BE2C (cell line): ENCODE data around the gene NDUFA11.

Experiments used
- DNase-seq: peaks from one replicate; pipeline ENCODE4 v3.0.0-alpha.2; 2020
- H3K27me3 ChIP-seq: fragments of 250-450 bp; sonication (Bioruptor Pico); 2 replicates; pipeline ENCODE4 v1.5.1; 2020; ENCODE audit warnings: mild to moderate bottlenecking
- H3K36me3 ChIP-seq: fragments of 250-450 bp; sonication (Bioruptor Pico); 2 replicates; pipeline ENCODE4 v1.5.1; 2020; ENCODE audit warnings: mild to moderate bottlenecking
- H3K4me1 ChIP-seq: fragments of 250-450 bp; sonication (Bioruptor Pico); 2 replicates; pipeline ENCODE4 v1.5.1; 2020
- H3K4me3 ChIP-seq: 2 replicates; pipeline ENCODE4 v1.5.1; 2011; ENCODE audit warnings: low read depth, low read length
- H3K9me3 ChIP-seq: fragments of 250-450 bp; sonication (Bioruptor Pico); 2 replicates; pipeline ENCODE4 v1.5.1; 2020
- CTCF ChIP-seq: IDR thresholded peaks from 2 replicates; pipeline ENCODE4 v1.5.1; 2012; ENCODE audit warnings: mild to moderate bottlenecking, low read depth, low read length

Gene NDUFA11

DNA sequence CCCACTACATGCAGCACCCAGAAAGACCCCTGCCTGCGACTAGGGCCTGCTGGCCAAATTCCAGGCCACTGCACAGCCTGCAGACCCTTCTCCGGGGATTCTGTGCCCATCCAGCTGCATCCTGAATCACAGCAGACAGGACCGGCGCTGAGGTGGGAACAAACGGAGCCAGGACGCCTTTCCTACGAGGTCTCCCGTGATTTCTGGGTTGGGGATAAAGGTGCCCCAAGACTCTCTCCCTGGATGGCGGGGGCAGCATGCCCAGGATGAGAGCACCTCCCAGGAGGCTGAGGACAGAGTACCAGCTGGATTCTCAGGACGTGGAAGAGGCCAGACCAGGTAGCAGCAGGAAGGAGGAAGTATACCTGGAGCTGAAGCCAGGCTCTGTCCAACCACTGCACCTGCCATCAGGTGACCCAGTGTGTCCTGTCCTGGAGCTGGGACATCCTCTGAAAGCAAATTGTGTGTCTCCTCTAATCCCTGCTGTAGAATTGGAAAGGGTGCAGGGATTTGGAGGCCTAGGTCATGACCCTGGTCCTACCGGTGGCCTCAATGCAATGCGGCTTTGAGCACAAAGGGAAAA is 29.9 kb downstream of the NDUFA11 start:
- no peak for DNase-seq
- Histone ChIP-seq H3K27me3 (no peaks in the 10 kb centered on the region), H3K4me1 (no peaks in the 10 kb centered on the region), H3K36me3 (no peaks in the 10 kb centered on the region), H3K9me3 (no peaks in the 10 kb centered on the region), H3K4me3 (no peak overlapping the region)
- TF ChIP-seq CTCF: no peak

GRCh38 chr19:5870986-5871394 is 32.6 kb downstream of the NDUFA11 start:
- TF ChIP-seq CTCF: no peak
- no peak overlapping the region for H3K4me3 ChIP-seq
- H3K36me3 ChIP-seq: no peaks in the 10 kb centered on the region
- H3K27me3 ChIP-seq: no peaks in the 10 kb centered on the region
- no peak for DNase-seq
- no peaks in the 10 kb centered on the region for H3K4me1 ChIP-seq
- no peaks in the 10 kb centered on the region for H3K9me3 ChIP-seq

GRCh38 chr19:5867201-5868136 is 36.1 kb downstream of the NDUFA11 start:
- Histone ChIP-seq H3K9me3 (no peaks in the 10 kb centered on the region), H3K36me3 (no peaks in the 10 kb centered on the region), H3K4me1 (no peaks in the 10 kb centered on the region), H3K27me3 (no peaks in the 10 kb centered on the region), H3K4me3 (no peak overlapping the region)
- DNase-seq: no peak
- TF ChIP-seq CTCF: no peak

- Histone ChIP-seq H3K36me3 (no peaks in the 10 kb centered on the region), H3K9me3 (no peaks in the 10 kb centered on the region), H3K27me3 (no peaks in the 10 kb centered on the region), H3K4me3 (no peak overlapping the region), H3K4me1 (no peaks in the 10 kb centered on the region)
- TF ChIP-seq CTCF: no peak
- no peak for DNase-seq
Observed at GRCh38 chr19:5865772-5866171, 37.8 kb downstream of the NDUFA11 start.

GRCh38 chr19:5864725-5865486 is 38.7 kb downstream of the NDUFA11 start:
- Histone ChIP-seq H3K4me3 (no peak overlapping the region), H3K4me1 (no peaks in the 10 kb centered on the region), H3K9me3 (no peaks in the 10 kb centered on the region), H3K36me3 (no peaks in the 10 kb centered on the region), H3K27me3 (no peaks in the 10 kb centered on the region)
- DNase-seq: no peak
- TF ChIP-seq CTCF: peak; percentile 13; the same call in 1 of the 2 replicates
